IMR-90 (cell line): Measurements from ENCODE around the gene ODAM.

Source experiments
- MAZ ChIP-seq: IDR thresholded peaks from 2 replicates; pipeline ENCODE4 v1.6.1; 2012; ENCODE audit warnings: low read depth, mild to moderate bottlenecking, low read length, improper control_type of control experiment, moderate library complexity, borderline replicate concordance
- POLR2A ChIP-seq: IDR thresholded peaks from 2 replicates; pipeline ENCODE4 v1.6.1; 2012; ENCODE audit warnings: mild to moderate bottlenecking, low read depth, low read length
- RAD21 ChIP-seq: IDR thresholded peaks from 2 replicates; pipeline ENCODE4 v1.6.1; 2012; ENCODE audit warnings: low read length, improper control_type of control experiment
- RCOR1 ChIP-seq: IDR thresholded peaks from 2 replicates; pipeline ENCODE4 v1.6.1; 2012; ENCODE audit warnings: mild to moderate bottlenecking, low read length, improper control_type of control experiment; ENCODE audit not compliant: insufficient replicate concordance
- SMC3 ChIP-seq: fragments of 150-350 bp; IDR thresholded peaks from 2 replicates; pipeline ENCODE4 v1.6.1; 2016; ENCODE audit warnings: low read depth, mild to moderate bottlenecking, antibody characterized with exemption, low read length, moderate library complexity
- TF ChIP-seq, protein P1 (sequence below): conservative IDR thresholded peaks from 2 replicates; pipeline ENCODE4 v1.5.1; 2012; ENCODE audit warnings: mild to moderate bottlenecking, low read depth, low read length, improper control_type of control experiment
- TF ChIP-seq, protein P2 (sequence below): fragments of 150-350 bp; IDR thresholded peaks from 2 replicates; pipeline ENCODE4 v1.6.1; 2017; ENCODE audit warnings: mild to moderate bottlenecking, antibody characterized with exemption, low read length, low read depth
- TF ChIP-seq, protein P3 (sequence below): fragments of 150-350 bp; IDR thresholded peaks from 2 replicates; pipeline ENCODE4 v1.6.1; 2016; ENCODE audit warnings: low read depth, mild to moderate bottlenecking, low read length, moderate library complexity, borderline replicate concordance

DNA sequence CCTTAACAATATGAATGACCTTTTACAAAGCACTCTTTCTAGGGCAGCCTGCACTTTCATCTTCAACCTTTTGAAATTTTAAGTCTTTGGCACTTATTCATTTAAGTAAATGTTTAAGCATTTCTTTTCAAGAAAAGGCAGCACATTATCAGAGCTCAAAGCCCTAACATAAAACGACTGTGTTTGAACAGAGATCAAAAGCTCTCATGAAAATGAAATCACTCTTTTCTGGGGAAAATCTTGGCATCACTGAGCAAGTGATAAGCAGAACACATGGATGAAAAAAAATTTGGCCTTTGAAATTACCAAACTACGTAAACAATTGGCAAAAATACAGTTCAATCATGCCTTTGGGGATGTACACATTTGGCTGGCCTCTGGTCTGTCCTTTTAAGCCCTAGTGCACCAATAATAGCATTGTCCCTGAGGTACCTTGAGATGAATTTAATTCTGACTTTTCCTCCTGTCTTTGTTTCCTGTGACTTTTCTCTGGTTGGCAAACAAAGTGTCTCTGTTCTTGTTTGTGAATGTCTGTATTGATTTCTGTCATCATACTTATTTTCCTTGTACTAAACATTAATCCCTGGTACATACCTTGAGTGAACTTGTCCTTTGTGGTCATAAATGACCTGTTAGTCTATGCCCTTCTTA is 12.9 kb upstream of the ODAM start:
- TF ChIP-seq, protein P1, sequence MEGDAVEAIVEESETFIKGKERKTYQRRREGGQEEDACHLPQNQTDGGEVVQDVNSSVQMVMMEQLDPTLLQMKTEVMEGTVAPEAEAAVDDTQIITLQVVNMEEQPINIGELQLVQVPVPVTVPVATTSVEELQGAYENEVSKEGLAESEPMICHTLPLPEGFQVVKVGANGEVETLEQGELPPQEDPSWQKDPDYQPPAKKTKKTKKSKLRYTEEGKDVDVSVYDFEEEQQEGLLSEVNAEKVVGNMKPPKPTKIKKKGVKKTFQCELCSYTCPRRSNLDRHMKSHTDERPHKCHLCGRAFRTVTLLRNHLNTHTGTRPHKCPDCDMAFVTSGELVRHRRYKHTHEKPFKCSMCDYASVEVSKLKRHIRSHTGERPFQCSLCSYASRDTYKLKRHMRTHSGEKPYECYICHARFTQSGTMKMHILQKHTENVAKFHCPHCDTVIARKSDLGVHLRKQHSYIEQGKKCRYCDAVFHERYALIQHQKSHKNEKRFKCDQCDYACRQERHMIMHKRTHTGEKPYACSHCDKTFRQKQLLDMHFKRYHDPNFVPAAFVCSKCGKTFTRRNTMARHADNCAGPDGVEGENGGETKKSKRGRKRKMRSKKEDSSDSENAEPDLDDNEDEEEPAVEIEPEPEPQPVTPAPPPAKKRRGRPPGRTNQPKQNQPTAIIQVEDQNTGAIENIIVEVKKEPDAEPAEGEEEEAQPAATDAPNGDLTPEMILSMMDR: no peak
- no peak for TF ChIP-seq POLR2A
- no peak for TF ChIP-seq RAD21
- TF ChIP-seq SMC3: no peak
- no peak for TF ChIP-seq RCOR1
- TF ChIP-seq, protein P2, sequence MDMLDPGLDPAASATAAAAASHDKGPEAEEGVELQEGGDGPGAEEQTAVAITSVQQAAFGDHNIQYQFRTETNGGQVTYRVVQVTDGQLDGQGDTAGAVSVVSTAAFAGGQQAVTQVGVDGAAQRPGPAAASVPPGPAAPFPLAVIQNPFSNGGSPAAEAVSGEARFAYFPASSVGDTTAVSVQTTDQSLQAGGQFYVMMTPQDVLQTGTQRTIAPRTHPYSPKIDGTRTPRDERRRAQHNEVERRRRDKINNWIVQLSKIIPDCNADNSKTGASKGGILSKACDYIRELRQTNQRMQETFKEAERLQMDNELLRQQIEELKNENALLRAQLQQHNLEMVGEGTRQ: no peak
- TF ChIP-seq, protein P3, sequence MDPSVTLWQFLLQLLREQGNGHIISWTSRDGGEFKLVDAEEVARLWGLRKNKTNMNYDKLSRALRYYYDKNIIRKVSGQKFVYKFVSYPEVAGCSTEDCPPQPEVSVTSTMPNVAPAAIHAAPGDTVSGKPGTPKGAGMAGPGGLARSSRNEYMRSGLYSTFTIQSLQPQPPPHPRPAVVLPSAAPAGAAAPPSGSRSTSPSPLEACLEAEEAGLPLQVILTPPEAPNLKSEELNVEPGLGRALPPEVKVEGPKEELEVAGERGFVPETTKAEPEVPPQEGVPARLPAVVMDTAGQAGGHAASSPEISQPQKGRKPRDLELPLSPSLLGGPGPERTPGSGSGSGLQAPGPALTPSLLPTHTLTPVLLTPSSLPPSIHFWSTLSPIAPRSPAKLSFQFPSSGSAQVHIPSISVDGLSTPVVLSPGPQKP: no peak
- TF ChIP-seq MAZ: no peak
